HepG2 (cell line): ENCODE results near the gene UTS2R. TPM values are rescaled to one million over a fixed set of nuclear protein-coding genes. Genes with fewer than 3 reads are reported as not detected.

Experiments used
- ATAC-seq: fragments of 200-7000 bp; cut with Tn5 transposase; 3 replicates; pipeline ENCODE4 v1.9.1; 2020; ENCODE audit warnings: mild to moderate bottlenecking, moderate library complexity
- BruUV-seq: library from RNA; stranded (reverse); fragments of 400-500 nt; replicated peaks from 2 replicates; lab custom pipeline; 2021; lab: Mats Ljungman, UMichigan
- CTCF ChIA-PET: fragments of 300-600 bp; formaldehyde crosslinking; extraction: SDS; loops from one replicate; lab custom pipeline; 2021; ENCODE audit warnings: low total read pairs, inconsistent platforms, low intra/inter-chr PET ratio; lab: Yijun Ruan, JAX
- POLR2A ChIA-PET: fragments of 350-600 bp; sonication (Branson Sonifier 250); formaldehyde crosslinking; loops from one replicate; lab custom pipeline; 2020; ENCODE audit warnings: antibody characterized with exemption, inconsistent platforms; lab: Yijun Ruan, JAX
- DNase-seq: peaks from one replicate; pipeline ENCODE4 v3.0.0-alpha.2; 2015; ENCODE audit warnings: low spot score
- FAIRE-seq: peaks from 3 replicates; lab custom pipeline; 2011; peaks lifted over from hg19 to GRCh38; lab: Jason Lieb, UNC
- H2AFZ ChIP-seq: one replicate; pipeline ENCODE4 v1.6.1; 2011; ENCODE audit warnings: low read length, inconsistent platforms
- H3K27ac ChIP-seq: fragments of 300-600 bp; 3 replicates; pipeline ENCODE4 v1.8.0; 2011; ENCODE audit warnings: mixed run types, mild to moderate bottlenecking, mixed read lengths, low read length, inconsistent platforms; ENCODE audit not compliant: insufficient read depth; ENCODE audit errors: extremely low read length
- H3K27me3 ChIP-seq, 2 experiments: fragments of 200-600 bp in 1 of 2; 2 replicates in 1 of 2; 3 replicates in 1 of 2; pipeline versions ENCODE4 v1.6.0 to v1.8.0; 2011; ENCODE audit warnings: low read length in 2 of 2, mild to moderate bottlenecking in 2 of 2, moderate library complexity in 2 of 2, inconsistent platforms in 1 of 2; ENCODE audit not compliant: insufficient read depth in 2 of 2, control insufficient read depth in 1 of 2
- H3K36me3 ChIP-seq, 2 experiments: fragments of 200-600 bp in 1 of 2; replicated peaks in 1 of 2; 2 replicates in 1 of 2; 3 replicates in 1 of 2; pipeline versions ENCODE4 v1.5.1 to v1.8.0; 2011; ENCODE audit warnings: low read length in 2 of 2, inconsistent platforms in 1 of 2; ENCODE audit not compliant: insufficient read depth in 2 of 2, control insufficient read depth in 1 of 2
- H3K4me1 ChIP-seq: 2 replicates; pipeline ENCODE4 v1.5.1; 2012; ENCODE audit warnings: low read length, inconsistent platforms; ENCODE audit not compliant: insufficient read depth
- H3K4me2 ChIP-seq: 2 replicates; pipeline ENCODE4 v1.6.0; 2011; ENCODE audit warnings: low read depth, low read length, inconsistent platforms
- H3K4me3 ChIP-seq, 3 experiments: fragments of 200-600 bp in 1 of 3; sonication (generic), shearing (Covaris generic) in 1 of 3; replicated peaks in 1 of 3; 2 replicates each; pipeline ENCODE4 v1.5.1; 2011 to 2016; ENCODE audit warnings: low read length in 3 of 3, inconsistent platforms in 2 of 3, low read depth in 2 of 3, mild to moderate bottlenecking in 2 of 3, control low read depth in 1 of 3, mixed read lengths in 1 of 3; ENCODE audit not compliant: insufficient read depth in 1 of 3
- H3K79me2 ChIP-seq: one replicate; pipeline ENCODE4 v1.6.1; 2011; ENCODE audit warnings: low read length, inconsistent platforms; ENCODE audit not compliant: insufficient read depth
- H3K9ac ChIP-seq: 2 replicates; pipeline ENCODE4 v1.6.0; 2011; ENCODE audit warnings: mild to moderate bottlenecking, low read depth, low read length, inconsistent platforms; ENCODE audit not compliant: insufficient read depth
- H3K9me3 ChIP-seq: 2 replicates; pipeline ENCODE4 v1.5.1; 2012; ENCODE audit warnings: mild to moderate bottlenecking, low read length
- H4K20me1 ChIP-seq: 2 replicates; pipeline ENCODE4 v1.6.0; 2011; ENCODE audit warnings: inconsistent platforms, mild to moderate bottlenecking, low read length, moderate library complexity; ENCODE audit not compliant: insufficient read depth
- BRD4 ChIP-seq: sonication (generic); formaldehyde crosslinking; IDR thresholded peaks from 2 replicates; pipeline ENCODE4 v1.4.0; 2020; ENCODE audit warnings: missing genetic modification reagents
- CREM ChIP-seq, 2 experiments: sonication (generic) in 1 of 2; formaldehyde crosslinking in 1 of 2; IDR thresholded peaks; 2 replicates each; pipeline versions ENCODE4 v1.4.0 to v1.6.1; 2016 to 2020; ENCODE audit warnings: antibody characterized with exemption in 1 of 2, mild to moderate bottlenecking in 1 of 2, missing genetic modification reagents in 1 of 2
- FOXM1 ChIP-seq: sonication (generic); formaldehyde crosslinking; IDR thresholded peaks from 2 replicates; pipeline ENCODE4 v1.5.0; 2020; ENCODE audit warnings: missing genetic modification reagents
- GATAD2A ChIP-seq: IDR thresholded peaks from 2 replicates; pipeline ENCODE4 v1.6.1; 2016
- HBP1 ChIP-seq: IDR thresholded peaks from 2 replicates; pipeline ENCODE4 v1.6.1; 2016; ENCODE audit warnings: low read depth, control low read depth
- NR2F1 ChIP-seq, 2 experiments: fragments of 450-650 bp in 1 of 2; formaldehyde crosslinking in 1 of 2; IDR thresholded peaks; 2 replicates each; pipeline versions ENCODE4 v1.5.0 to v1.6.1; 2016 to 2020; ENCODE audit warnings: mild to moderate bottlenecking in 1 of 2, missing compliant biosample characterization in 1 of 2, missing genetic modification reagents in 1 of 2, moderate library complexity in 1 of 2
- PHF8 ChIP-seq: sonication (generic); formaldehyde crosslinking; IDR thresholded peaks from 2 replicates; pipeline ENCODE4 v1.5.0; 2020; ENCODE audit warnings: missing genetic modification reagents
- RAD21 ChIP-seq: fragments of 450-650 bp; formaldehyde crosslinking; IDR thresholded peaks from 2 replicates; pipeline ENCODE4 v1.5.0; 2020; ENCODE audit warnings: mild to moderate bottlenecking
- U2AF1 ChIP-seq: fragments of 200-400 bp; formaldehyde crosslinking; optimal IDR thresholded peaks from 2 replicates; pipeline ENCODE3; 2017; ENCODE audit warnings: mild to moderate bottlenecking, low read depth, low read length
- YEATS4 ChIP-seq: sonication (generic); formaldehyde crosslinking; IDR thresholded peaks from 2 replicates; pipeline ENCODE4 v1.4.0; 2020; ENCODE audit warnings: missing genetic modification reagents, borderline replicate concordance
- ZBTB34 ChIP-seq: sonication (generic); formaldehyde crosslinking; IDR thresholded peaks from 2 replicates; pipeline ENCODE4 v1.8.0; 2022; ENCODE audit warnings: mild to moderate bottlenecking, missing genetic modification reagents
- ZHX1 ChIP-seq: sonication (generic); formaldehyde crosslinking; IDR thresholded peaks from 2 replicates; pipeline ENCODE4 v1.8.1; 2022; ENCODE audit warnings: low read depth, mild to moderate bottlenecking, missing genetic modification reagents
- ZNF30 ChIP-seq: sonication (generic); formaldehyde crosslinking; IDR thresholded peaks from 2 replicates; pipeline ENCODE4 v1.5.0; 2020; ENCODE audit warnings: mild to moderate bottlenecking, missing genetic modification reagents
- ZNF354B ChIP-seq: sonication (generic); formaldehyde crosslinking; IDR thresholded peaks from 2 replicates; pipeline ENCODE4 v1.8.0; 2022; ENCODE audit warnings: mild to moderate bottlenecking, missing genetic modification reagents
- ZNF569 ChIP-seq: sonication (generic); formaldehyde crosslinking; IDR thresholded peaks from 2 replicates; pipeline ENCODE4 v1.5.0; 2020; ENCODE audit warnings: mild to moderate bottlenecking, missing genetic modification reagents, moderate library complexity, borderline replicate concordance
- ZNF770 ChIP-seq: sonication (generic); formaldehyde crosslinking; IDR thresholded peaks from 2 replicates; pipeline ENCODE4 v1.5.0; 2020; ENCODE audit warnings: mild to moderate bottlenecking, missing genetic modification reagents
- WGBS: methylation state at CpG from one replicate; pipeline ENCODE4 v1.1.6; 2017; ENCODE audit warnings: low lambda C conversion rate; 5-methylcytosine and 5-hydroxymethylcytosine counted together
- in situ Hi-C: cut with HindIII; loops from 2 replicates; pipeline ENCODE4 v1.10.0; 2017; ENCODE audit warnings: low pct_unique_long_range_greater_than_20kb; ENCODE audit not compliant: extremely low pct_ligation_motif_present
- intact Hi-C: fragments of 100-400 bp; cut with micrococcal nuclease; formaldehyde crosslinking; loops from one replicate; pipeline ENCODE4 v1.10.0; 2022; ENCODE audit not compliant: unreplicated experiment
- polyA plus RNA-seq, 8 experiments: library from polyadenylated mRNA; depleted of rRNA in 3 of 8; stranded (reverse) in 7 of 8; unstranded in 1 of 8; fragments of >200 nt; fragmentation: Illumina TruSeq in 4 of 8; extraction: Trizol in 4 of 8; gene quantifications; 2 replicates each; pipeline versions ENCODE4 v1.2.1 to v1.2.3, GENCODE V29; 2011 to 2016; ENCODE audit warnings: low read depth in 4 of 8, missing spikeins in 1 of 8, mixed read lengths in 1 of 8; ENCODE audit not compliant: insufficient read depth in 1 of 8
- total RNA-seq, 5 experiments: library from RNA; depleted of rRNA; stranded (reverse); fragments of >200 nt; fragmentation: Illumina TruSeq; extraction: Trizol; gene quantifications; 2 replicates each; pipeline ENCODE4 v1.2.3, GENCODE V29; 2016; ENCODE audit warnings: low read depth in 1 of 5

The UTS2R gene
- total and polyA plus RNA-seq, 2 of the 13 experiments (the other 11 are each of a cell fraction or from before 2014, with no cell fraction given): 0.13 to 0.15 TPM

- no peak overlapping the region for H2AFZ ChIP-seq
- in situ Hi-C loops (no loop called here), intact Hi-C loops (loop anchor here (5.0 to 10.0 kb wide), 2 partner anchors 33 to 180 kb away; partner anchors contain the start of gene FOXK2)
- peak; percentile 73 for FAIRE-seq
- H3K79me2 ChIP-seq: peaks cover 3% of the 10 kb centered on the region
- H3K4me1 ChIP-seq: peaks cover 88% of the 10 kb centered on the region
- DNase-seq: no peak
- H3K9ac ChIP-seq: peak overlapping the region; percentile 43
- no peaks in the 10 kb centered on the region for H4K20me1 ChIP-seq
- peak overlapping the region; percentile 38 for H3K27ac ChIP-seq
- ATAC-seq: no peak
- CTCF ChIA-PET: no interaction called here
- H3K9me3 ChIP-seq: no peaks in the 10 kb centered on the region
- WGBS: 25% methylated on average over 16 of the region's 16 CpGs
- BruUV-seq: no TSS peak
- POLR2A ChIA-PET: interaction anchor here (1.1 to 20.8 kb wide), 5 partner anchors 7 to 42 kb away, joined by 3 to 270 read pairs (median 44); no protein-coding TSS in a partner anchor
- H3K36me3 ChIP-seq: no peaks in the 10 kb centered on the region
- peak overlapping the region; percentile 71 for H3K4me2 ChIP-seq
- H3K4me3 ChIP-seq: peak overlapping the region; percentile 25 to 63 (median 33); a peak in 5 of 6 replicates
- H3K27me3 ChIP-seq: no peaks in the 10 kb centered on the region
- TF ChIP-seq RAD21 (CRISPR knock-in tag) (no peak), PHF8 (CRISPR knock-in tag) (no peak), NR2F1 (CRISPR knock-in tag; IDR thresholded peaks at IDR 0.05) (peak; percentile 25 to 48; a peak in 2 of 4 replicates), ZNF770 (CRISPR knock-in tag) (no peak), ZNF30 (no peak), HBP1 (no peak), FOXM1 (CRISPR knock-in tag) (no peak), ZBTB34 (CRISPR knock-in tag) (no peak), ZNF354B (CRISPR knock-in tag) (peak; percentile 54; the same call in 1 of the 2 replicates), YEATS4 (peak; percentile 12; the same call in 1 of the 2 replicates), U2AF1 (peak; percentile 48), ZHX1 (no peak), ZNF569 (CRISPR knock-in tag) (no peak), CREM (IDR thresholded peaks at IDR 0.05) (no peak), CREM (CRISPR knock-in tag; IDR thresholded peaks at IDR 0.05) (no peak), GATAD2A (CRISPR knock-in tag) (0 out of 2 replicates have a peak, but pooled peaks have one; percentile 9), BRD4 (CRISPR knock-in tag) (peak; percentile 16; the same call in 1 of the 2 replicates)
Observed at GRCh38 chr17:82334622-82335394, 36.8 kb upstream of the UTS2R start.
